ENCODE data around the gene CADM1.

- TF ChIP-seq CTCF (IDR thresholded peaks at IDR 0.05) (no peak), POLR2A (IDR thresholded peaks at IDR 0.05; ENCODE audit: low read depth) (no peak)
Observed at GRCh38 chr11:115552773-115553438, 48.7 kb upstream of the CADM1 start.

All from esophagus muscularis mucosa (tissue), 3 donors.